ENCODE results near the gene CHCHD6.

Gene CHCHD6

GRCh38 chr3:126836220-126836860 is 132.3 kb downstream of the CHCHD6 start:
- Mint-ChIP-seq H3K27me3 (ENCODE audit: low read depth, poor library complexity) (no peaks in the 10 kb centered on the region), H3K4me1 (no peaks in the 10 kb centered on the region), H3K27ac (no peak overlapping the region), H3K9me3 (no peaks in the 10 kb centered on the region), H3K4me3 (no peak overlapping the region), H3K36me3 (ENCODE audit: low read depth) (peaks cover 4% of the 10 kb centered on the region)
- TF ChIP-seq CTCF (IDR thresholded peaks at IDR 0.05): no peak
- DNase-seq: no peak

- TF ChIP-seq CTCF (IDR thresholded peaks at IDR 0.05): no peak
- Mint-ChIP-seq H3K9me3 (no peaks in the 10 kb centered on the region), H3K4me1 (no peaks in the 10 kb centered on the region), H3K27me3 (ENCODE audit: low read depth, poor library complexity) (no peaks in the 10 kb centered on the region), H3K36me3 (ENCODE audit: low read depth) (peaks cover 4% of the 10 kb centered on the region), H3K27ac (no peak overlapping the region), H3K4me3 (no peak overlapping the region)
- no peak for DNase-seq
Observed at GRCh38 chr3:126837773-126838172, 133.7 kb downstream of the CHCHD6 start.

GRCh38 chr3:126845920-126846715 is 142.1 kb downstream of the CHCHD6 start:
- Mint-ChIP-seq H3K27ac (no peak overlapping the region), H3K9me3 (no peaks in the 10 kb centered on the region), H3K4me1 (peaks cover 10% of the 10 kb centered on the region), H3K36me3 (ENCODE audit: low read depth) (no peaks in the 10 kb centered on the region), H3K4me3 (no peak overlapping the region), H3K27me3 (ENCODE audit: low read depth, poor library complexity) (peaks cover 4% of the 10 kb centered on the region)
- DNase-seq: no peak
- TF ChIP-seq CTCF (IDR thresholded peaks at IDR 0.05): no peak

- no peak for TF ChIP-seq CTCF (IDR thresholded peaks at IDR 0.05)
- Mint-ChIP-seq H3K36me3 (ENCODE audit: low read depth) (no peaks in the 10 kb centered on the region), H3K27ac (no peak overlapping the region), H3K4me3 (no peak overlapping the region), H3K27me3 (ENCODE audit: low read depth, poor library complexity) (peaks cover 4% of the 10 kb centered on the region), H3K4me1 (peaks cover 14% of the 10 kb centered on the region), H3K9me3 (no peaks in the 10 kb centered on the region)
- no peak for DNase-seq
Observed at GRCh38 chr3:126847061-126847460, 143.0 kb downstream of the CHCHD6 start.

- H3K4me1 Mint-ChIP-seq: peaks cover 32% of the 10 kb centered on the region
- TF ChIP-seq CTCF (IDR thresholded peaks at IDR 0.05): no peak
- no peaks in the 10 kb centered on the region for H3K9me3 Mint-ChIP-seq
- peaks cover 7% of the 10 kb centered on the region for H3K27me3 Mint-ChIP-seq (ENCODE audit: low read depth, poor library complexity)
- DNase-seq: no peak
- H3K36me3 Mint-ChIP-seq (ENCODE audit: low read depth): no peaks in the 10 kb centered on the region
- H3K27ac Mint-ChIP-seq: no peak overlapping the region
- H3K4me3 Mint-ChIP-seq: no peak overlapping the region
Observed at GRCh38 chr3:126848991-126849390, 145.0 kb downstream of the CHCHD6 start.

Data from nephron progenitor cell (in vitro differentiated cells).